Osteocyte (in vitro differentiated cells): Measurements from ENCODE around the gene AKAP1. TPM values are rescaled to one million over a fixed set of nuclear protein-coding genes. Genes with fewer than 3 reads are reported as not detected.

Source experiments
- DNase-seq: peaks from one replicate; pipeline ENCODE4 v3.0.0; 2021; ENCODE audit warnings: mixed read lengths; ENCODE audit not compliant: unreplicated experiment; ENCODE audit errors: extremely low spot score
- H3K27ac Mint-ChIP-seq: one replicate; pipeline ENCODE4 v1.8.0; 2021; ENCODE audit warnings: mild to moderate bottlenecking, mixed read lengths; ENCODE audit not compliant: unreplicated experiment
- H3K27me3 Mint-ChIP-seq: one replicate; pipeline ENCODE4 v1.8.0; 2021; ENCODE audit warnings: mixed read lengths; ENCODE audit not compliant: unreplicated experiment
- H3K36me3 Mint-ChIP-seq: one replicate; pipeline ENCODE4 v1.8.0; 2021; ENCODE audit warnings: mixed read lengths; ENCODE audit not compliant: unreplicated experiment
- H3K4me1 Mint-ChIP-seq: one replicate; pipeline ENCODE4 v1.8.0; 2021; ENCODE audit warnings: mixed read lengths; ENCODE audit not compliant: unreplicated experiment
- H3K4me3 Mint-ChIP-seq: one replicate; pipeline ENCODE4 v1.8.0; 2021; ENCODE audit warnings: mild to moderate bottlenecking, moderate library complexity, mixed read lengths; ENCODE audit not compliant: unreplicated experiment
- H3K9me3 Mint-ChIP-seq: one replicate; pipeline ENCODE4 v1.8.0; 2021; ENCODE audit warnings: mixed read lengths; ENCODE audit not compliant: unreplicated experiment
- total RNA-seq: library from RNA; stranded (reverse); gene quantifications from 2 replicates; pipeline ENCODE4 v1.2.1, GENCODE V29; 2021
- TF ChIP-seq, protein P1 (sequence below): fragments of 200-600 bp; sonication (generic); IDR thresholded peaks from 2 replicates; pipeline ENCODE4 v1.5.0; 2021; ENCODE audit warnings: antibody characterized with exemption, mild to moderate bottlenecking, moderate library complexity

Gene AKAP1
- total RNA-seq, 1 donor from 2014 or later = 16.8 TPM

DNA sequence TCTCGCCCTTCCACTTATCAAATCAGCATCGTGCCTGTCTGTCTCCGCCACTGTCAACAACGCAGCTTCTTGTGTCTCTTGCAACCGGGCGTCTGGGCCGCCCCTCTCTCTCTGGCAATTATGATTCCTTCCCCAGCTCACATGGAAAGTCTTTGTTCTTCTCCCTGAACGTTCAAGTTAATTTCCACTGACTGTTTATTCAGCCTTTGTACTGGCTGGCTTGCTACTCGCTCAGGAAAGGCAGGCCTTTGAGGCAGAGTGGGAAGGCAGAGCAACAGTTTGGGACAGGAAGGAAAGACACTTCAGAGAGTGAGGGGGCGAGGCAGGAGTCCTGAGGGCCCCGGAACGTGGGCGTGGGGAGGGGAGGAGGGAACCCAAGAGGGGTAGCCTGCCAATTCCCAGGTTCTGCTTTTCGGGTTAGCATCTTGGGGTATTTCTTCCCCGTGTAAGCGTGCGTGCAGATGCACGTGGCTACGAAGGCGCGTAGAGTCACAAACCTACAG is 50.8 kb downstream of the AKAP1 start:
- DNase-seq = no peak
- H3K27ac Mint-ChIP-seq = no peak overlapping the region
- no peaks in the 10 kb centered on the region for H3K9me3 Mint-ChIP-seq
- TF ChIP-seq, protein P1, sequence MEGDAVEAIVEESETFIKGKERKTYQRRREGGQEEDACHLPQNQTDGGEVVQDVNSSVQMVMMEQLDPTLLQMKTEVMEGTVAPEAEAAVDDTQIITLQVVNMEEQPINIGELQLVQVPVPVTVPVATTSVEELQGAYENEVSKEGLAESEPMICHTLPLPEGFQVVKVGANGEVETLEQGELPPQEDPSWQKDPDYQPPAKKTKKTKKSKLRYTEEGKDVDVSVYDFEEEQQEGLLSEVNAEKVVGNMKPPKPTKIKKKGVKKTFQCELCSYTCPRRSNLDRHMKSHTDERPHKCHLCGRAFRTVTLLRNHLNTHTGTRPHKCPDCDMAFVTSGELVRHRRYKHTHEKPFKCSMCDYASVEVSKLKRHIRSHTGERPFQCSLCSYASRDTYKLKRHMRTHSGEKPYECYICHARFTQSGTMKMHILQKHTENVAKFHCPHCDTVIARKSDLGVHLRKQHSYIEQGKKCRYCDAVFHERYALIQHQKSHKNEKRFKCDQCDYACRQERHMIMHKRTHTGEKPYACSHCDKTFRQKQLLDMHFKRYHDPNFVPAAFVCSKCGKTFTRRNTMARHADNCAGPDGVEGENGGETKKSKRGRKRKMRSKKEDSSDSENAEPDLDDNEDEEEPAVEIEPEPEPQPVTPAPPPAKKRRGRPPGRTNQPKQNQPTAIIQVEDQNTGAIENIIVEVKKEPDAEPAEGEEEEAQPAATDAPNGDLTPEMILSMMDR = no peak
- peaks cover 9% of the 10 kb centered on the region for H3K4me1 Mint-ChIP-seq
- H3K27me3 Mint-ChIP-seq = peaks cover 9% of the 10 kb centered on the region
- H3K36me3 Mint-ChIP-seq = no peaks in the 10 kb centered on the region
- H3K4me3 Mint-ChIP-seq = no peak overlapping the region

DNA sequence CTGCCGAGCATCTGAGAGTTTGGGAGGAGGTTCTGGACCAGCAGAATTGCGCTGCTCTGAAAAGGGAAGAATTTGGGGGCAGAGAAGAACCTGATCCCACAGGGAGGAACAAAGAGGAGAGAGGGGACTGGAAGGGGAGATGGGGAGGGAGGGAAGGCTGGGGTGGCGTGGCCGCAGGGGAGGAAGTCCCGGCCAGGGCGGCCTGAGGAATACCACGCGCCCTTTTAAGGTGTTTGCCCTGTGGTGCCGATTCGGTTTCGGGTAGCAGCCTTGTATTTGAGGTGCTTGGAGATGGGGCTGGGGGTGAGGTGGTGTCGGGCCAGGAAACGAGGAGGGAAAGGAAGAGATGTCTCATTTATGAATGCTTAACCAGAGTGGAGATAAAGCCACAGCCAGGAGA is 51.3 kb downstream of the AKAP1 start:
- Mint-ChIP-seq H3K36me3 (no peaks in the 10 kb centered on the region), H3K4me1 (peaks cover 9% of the 10 kb centered on the region), H3K9me3 (no peaks in the 10 kb centered on the region), H3K4me3 (no peak overlapping the region), H3K27ac (no peak overlapping the region), H3K27me3 (peaks cover 9% of the 10 kb centered on the region)
- TF ChIP-seq, protein P1 = no peak
- DNase-seq = no peak

DNA sequence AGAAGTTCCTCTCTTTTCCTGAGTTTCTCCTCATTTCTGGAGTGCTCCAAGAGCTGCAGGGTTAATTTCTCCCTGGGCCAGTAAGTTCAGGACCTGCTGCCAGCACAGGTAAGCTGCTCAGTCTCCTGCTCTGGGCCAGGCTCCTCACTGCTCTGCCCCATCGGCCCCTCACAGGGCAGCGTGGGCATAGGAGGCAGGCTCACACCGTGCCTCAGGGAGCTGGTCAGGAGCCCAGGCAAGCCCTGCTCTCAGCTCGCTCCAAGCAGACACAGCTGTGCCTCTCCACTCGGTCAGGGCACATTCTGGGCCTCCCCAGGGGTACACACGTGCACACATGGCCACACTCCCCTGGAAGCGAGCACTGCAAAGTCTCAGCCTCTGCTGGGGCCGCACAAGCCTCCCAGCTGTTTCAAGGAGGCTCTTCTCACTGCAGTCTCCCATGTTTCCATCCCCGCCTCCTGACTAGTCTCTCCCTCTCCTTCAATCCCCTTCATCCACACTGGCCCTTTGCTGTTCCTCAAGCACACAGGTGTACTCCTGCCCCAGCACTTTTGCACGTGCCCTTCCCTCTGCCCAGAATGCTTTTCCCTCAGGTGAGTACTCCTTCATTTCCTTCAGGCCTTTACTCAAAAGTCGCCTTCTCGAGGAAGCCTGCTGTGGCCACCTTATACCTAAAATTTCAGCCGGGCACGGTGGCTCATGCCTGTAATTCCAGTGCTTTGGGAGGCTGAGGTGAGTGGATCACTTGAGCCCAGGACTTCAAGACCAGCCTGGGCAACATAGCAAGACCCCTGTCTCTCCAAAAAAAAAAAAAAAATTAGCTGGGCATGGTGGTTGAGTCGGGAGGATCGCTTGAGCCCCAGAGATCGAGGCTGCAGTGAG is 53.2 kb downstream of the AKAP1 start:
- Mint-ChIP-seq H3K4me3 (no peak overlapping the region), H3K4me1 (peaks cover 8% of the 10 kb centered on the region), H3K36me3 (no peaks in the 10 kb centered on the region), H3K9me3 (no peaks in the 10 kb centered on the region), H3K27ac (no peak overlapping the region), H3K27me3 (peaks cover 9% of the 10 kb centered on the region)
- TF ChIP-seq, protein P1 = no peak
- no peak for DNase-seq

DNA sequence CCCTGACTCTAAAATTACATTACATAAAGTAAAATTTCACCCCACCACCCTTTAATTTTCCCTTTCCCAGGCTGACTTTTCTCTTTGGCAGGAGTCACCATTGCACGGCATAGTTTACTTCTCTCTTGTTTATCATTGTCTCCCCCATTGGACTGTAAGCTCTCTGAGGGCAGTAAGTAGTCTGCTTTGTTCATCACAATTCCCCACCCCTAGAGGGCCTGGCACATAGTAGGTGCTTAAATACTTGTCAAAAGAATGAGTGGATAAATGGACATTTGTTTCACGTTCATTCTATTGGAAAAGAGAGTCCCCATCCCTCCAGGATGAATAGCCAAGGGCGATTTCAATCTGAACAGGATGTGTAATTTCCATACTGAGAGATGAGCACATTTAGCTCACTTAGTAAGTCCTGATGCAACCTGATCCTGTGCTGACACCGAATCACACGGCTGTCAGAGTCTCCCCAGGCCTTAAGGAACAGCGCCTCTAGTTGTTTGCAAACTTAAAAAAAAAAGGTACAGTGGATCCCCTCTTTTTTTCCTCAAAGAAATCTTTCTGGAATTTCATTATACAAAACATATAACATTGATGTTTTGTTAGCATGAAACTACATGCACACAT is 54.0 kb downstream of the AKAP1 start:
- H3K4me3 Mint-ChIP-seq = no peak overlapping the region
- TF ChIP-seq, protein P1 = no peak
- H3K4me1 Mint-ChIP-seq = peaks cover 4% of the 10 kb centered on the region
- no peaks in the 10 kb centered on the region for H3K9me3 Mint-ChIP-seq
- DNase-seq = no peak
- no peaks in the 10 kb centered on the region for H3K36me3 Mint-ChIP-seq
- peaks cover 9% of the 10 kb centered on the region for H3K27me3 Mint-ChIP-seq
- H3K27ac Mint-ChIP-seq = no peak overlapping the region

DNA sequence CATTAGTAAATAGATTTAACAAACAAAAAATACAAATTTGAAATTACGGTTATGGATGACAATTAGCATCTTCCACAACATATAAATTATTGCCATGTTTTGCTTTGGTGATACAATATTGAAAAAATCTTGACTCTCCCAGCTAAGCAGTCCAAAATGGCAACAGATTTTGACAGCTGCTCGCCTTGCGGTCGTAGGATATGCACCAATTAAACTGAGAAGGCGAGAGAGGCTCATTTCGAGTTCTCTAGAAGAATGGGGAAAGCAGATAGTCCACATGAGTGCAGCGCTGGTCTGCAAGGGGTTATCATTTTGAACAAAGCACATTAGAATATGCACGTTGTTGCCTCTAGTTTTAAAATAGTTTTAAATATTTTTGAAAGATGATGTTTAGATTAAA is 55.3 kb downstream of the AKAP1 start:
- Mint-ChIP-seq H3K4me3 (no peak overlapping the region), H3K27me3 (peaks cover 9% of the 10 kb centered on the region), H3K9me3 (no peaks in the 10 kb centered on the region), H3K4me1 (peaks cover 4% of the 10 kb centered on the region), H3K36me3 (no peaks in the 10 kb centered on the region), H3K27ac (no peak overlapping the region)
- DNase-seq = no peak
- TF ChIP-seq, protein P1 = no peak
